Type B pancreatic cell (in vitro differentiated cells): Measurements from ENCODE around the gene L3MBTL4. TPM values are rescaled to one million over a fixed set of nuclear protein-coding genes. Genes with fewer than 3 reads are reported as not detected.

Source experiments
- DNase-seq: peaks from one replicate; pipeline ENCODE4 v3.0.0; 2021; ENCODE audit warnings: mixed read lengths; ENCODE audit not compliant: unreplicated experiment; ENCODE audit errors: extremely low spot score
- H3K27ac Mint-ChIP-seq: 2 replicates; pipeline ENCODE4 v1.8.0; 2021; ENCODE audit warnings: mild to moderate bottlenecking, mixed read lengths
- H3K27me3 Mint-ChIP-seq: 2 replicates; pipeline ENCODE4 v1.8.0; 2021; ENCODE audit warnings: mixed read lengths
- H3K36me3 Mint-ChIP-seq: 2 replicates; pipeline ENCODE4 v1.8.0; 2021; ENCODE audit warnings: mixed read lengths
- H3K4me1 Mint-ChIP-seq: one replicate; pipeline ENCODE4 v1.8.0; 2021; ENCODE audit warnings: mixed read lengths; ENCODE audit not compliant: unreplicated experiment
- H3K4me3 Mint-ChIP-seq: 2 replicates; pipeline ENCODE4 v1.8.0; 2021; ENCODE audit warnings: mild to moderate bottlenecking, mixed read lengths
- H3K9me3 Mint-ChIP-seq: 2 replicates; pipeline ENCODE4 v1.8.0; 2021; ENCODE audit warnings: mixed read lengths
- CTCF ChIP-seq: fragments of 200-600 bp; sonication (generic); conservative IDR thresholded peaks from 2 replicates; pipeline ENCODE4 v1.5.0; 2021; ENCODE audit warnings: antibody characterized with exemption, mild to moderate bottlenecking
- total RNA-seq: library from RNA; stranded (reverse); gene quantifications from 2 replicates; pipeline ENCODE4 v1.2.1, GENCODE V29; 2021; ENCODE audit warnings: low replicate concordance

The L3MBTL4 gene
- total RNA-seq, 1 donor from 2014 or later: 2.2 TPM

- TF ChIP-seq CTCF: no peak
- Mint-ChIP-seq H3K36me3 (no peaks in the 10 kb centered on the region), H3K4me1 (peaks cover 10% of the 10 kb centered on the region), H3K4me3 (no peak overlapping the region), H3K9me3 (no peaks in the 10 kb centered on the region), H3K27me3 (no peaks in the 10 kb centered on the region), H3K27ac (no peak overlapping the region)
- DNase-seq: no peak
These were observed 120.4 kb downstream of the L3MBTL4 start for GRCh38 chr18:6294148-6294784.

- TF ChIP-seq CTCF: no peak
- peak overlapping the region; percentile 73 for H3K27ac Mint-ChIP-seq
- no peaks in the 10 kb centered on the region for H3K36me3 Mint-ChIP-seq
- H3K4me1 Mint-ChIP-seq: peaks cover 15% of the 10 kb centered on the region
- DNase-seq: no peak
- no peak overlapping the region for H3K4me3 Mint-ChIP-seq
- no peaks in the 10 kb centered on the region for H3K27me3 Mint-ChIP-seq
- H3K9me3 Mint-ChIP-seq: no peaks in the 10 kb centered on the region
These were observed 124.9 kb downstream of the L3MBTL4 start for GRCh38 chr18:6289843-6290242.

GRCh38 chr18:6286585-6286984, 128.1 kb downstream of the L3MBTL4 start:
- TF ChIP-seq CTCF: no peak
- Mint-ChIP-seq H3K27me3 (peaks cover 3% of the 10 kb centered on the region), H3K9me3 (no peaks in the 10 kb centered on the region), H3K27ac (no peak overlapping the region), H3K4me1 (peaks cover 10% of the 10 kb centered on the region), H3K36me3 (no peaks in the 10 kb centered on the region), H3K4me3 (no peak overlapping the region)
- no peak for DNase-seq

GRCh38 chr18:6284761-6285160, 129.9 kb downstream of the L3MBTL4 start:
- H3K9me3 Mint-ChIP-seq: no peaks in the 10 kb centered on the region
- no peaks in the 10 kb centered on the region for H3K36me3 Mint-ChIP-seq
- H3K27me3 Mint-ChIP-seq: peaks cover 3% of the 10 kb centered on the region
- peaks cover 8% of the 10 kb centered on the region for H3K4me1 Mint-ChIP-seq
- no peak overlapping the region for H3K27ac Mint-ChIP-seq
- no peak for TF ChIP-seq CTCF
- no peak overlapping the region for H3K4me3 Mint-ChIP-seq
- no peak for DNase-seq

- no peaks in the 10 kb centered on the region for H3K36me3 Mint-ChIP-seq
- peaks cover 4% of the 10 kb centered on the region for H3K4me1 Mint-ChIP-seq
- H3K4me3 Mint-ChIP-seq: no peak overlapping the region
- H3K9me3 Mint-ChIP-seq: no peaks in the 10 kb centered on the region
- H3K27ac Mint-ChIP-seq: no peak overlapping the region
- no peak for TF ChIP-seq CTCF
- peaks cover 3% of the 10 kb centered on the region for H3K27me3 Mint-ChIP-seq
- no peak for DNase-seq
These were observed 130.4 kb downstream of the L3MBTL4 start for GRCh38 chr18:6284300-6284699.

- DNase-seq: no peak
- no peaks in the 10 kb centered on the region for H3K36me3 Mint-ChIP-seq
- H3K9me3 Mint-ChIP-seq: no peaks in the 10 kb centered on the region
- H3K4me1 Mint-ChIP-seq: peaks cover 6% of the 10 kb centered on the region
- H3K27me3 Mint-ChIP-seq: peaks cover 3% of the 10 kb centered on the region
- no peak overlapping the region for H3K4me3 Mint-ChIP-seq
- no peak for TF ChIP-seq CTCF
- no peak overlapping the region for H3K27ac Mint-ChIP-seq
These were observed 132.8 kb downstream of the L3MBTL4 start for GRCh38 chr18:6281874-6282273.
